IMR-90 (cell line): Measurements from ENCODE around the gene FAM234B. TPM values are rescaled to one million over a fixed set of nuclear protein-coding genes. Genes with fewer than 3 reads are reported as not detected.

Experiments used
- ATAC-seq: fragments of 200-7000 bp; cut with Tn5 transposase; 2 replicates; pipeline ENCODE4 v1.9.1; 2020; ENCODE audit warnings: low read depth, mild to moderate bottlenecking, moderate library complexity
- BruUV-seq: library from RNA; stranded (reverse); fragments of 400-500 nt; replicated peaks from 2 replicates; lab custom pipeline; 2021; lab: Mats Ljungman, UMichigan
- CTCF ChIA-PET: fragments of 300-600 bp; formaldehyde crosslinking; extraction: SDS; loops from one replicate; lab custom pipeline; 2021; ENCODE audit warnings: antibody characterized with exemption; lab: Yijun Ruan, JAX
- POLR2A ChIA-PET: fragments of 300-600 bp; sonication (Branson Sonifier 250); formaldehyde crosslinking; loops from one replicate; lab custom pipeline; 2022; ENCODE audit warnings: antibody characterized with exemption; ENCODE audit not compliant: unreplicated experiment; lab: Charles Lee
- DNase-seq: peaks from one replicate; pipeline ENCODE4 v3.0.0; 2013
- H2AFZ ChIP-seq: replicated peaks from 2 replicates; pipeline ENCODE3; 2013; ENCODE audit warnings: low read length, mild to moderate bottlenecking; ENCODE audit not compliant: poor library complexity
- H2AK5ac ChIP-seq: 2 replicates; pipeline ENCODE4 v1.6.1; 2013; ENCODE audit warnings: low read depth, low read length, inconsistent platforms
- H2AK9ac ChIP-seq: replicated peaks from 2 replicates; pipeline ENCODE3; 2013; ENCODE audit warnings: mild to moderate bottlenecking, low read depth, low read length, moderate library complexity; ENCODE audit not compliant: poor library complexity
- H2BK120ac ChIP-seq: 2 replicates; pipeline ENCODE4 v1.6.1; 2013; ENCODE audit warnings: low read depth, low read length, inconsistent platforms
- H2BK15ac ChIP-seq: 3 replicates; pipeline ENCODE4 v1.6.1; 2013; ENCODE audit warnings: low read depth, low read length, inconsistent platforms
- H2BK20ac ChIP-seq: 2 replicates; pipeline ENCODE4 v1.6.1; 2013; ENCODE audit warnings: low read depth, mild to moderate bottlenecking, inconsistent platforms, low read length, moderate library complexity
- H2BK5ac ChIP-seq: 2 replicates; pipeline ENCODE4 v1.6.1; 2013; ENCODE audit warnings: mild to moderate bottlenecking, low read depth, low read length, inconsistent platforms; ENCODE audit not compliant: poor library complexity, severe bottlenecking
- H3K14ac ChIP-seq: replicated peaks from 2 replicates; pipeline ENCODE4 v1.6.1; 2013; ENCODE audit warnings: low read depth, low read length, inconsistent platforms
- H3K18ac ChIP-seq: 2 replicates; pipeline ENCODE4 v1.6.1; 2013; ENCODE audit warnings: low read depth, low read length, control low read depth
- H3K23ac ChIP-seq: 2 replicates; pipeline ENCODE4 v1.6.1; 2013; ENCODE audit warnings: low read depth, low read length, inconsistent platforms
- H3K27ac ChIP-seq: 2 replicates; pipeline ENCODE4 v1.5.1; 2013; ENCODE audit warnings: mild to moderate bottlenecking, control low read depth, low read length; ENCODE audit not compliant: insufficient read depth
- H3K27me3 ChIP-seq: 2 replicates; pipeline ENCODE4 v1.6.1; 2013; ENCODE audit warnings: low read length; ENCODE audit not compliant: control insufficient read depth, insufficient read depth
- H3K36me3 ChIP-seq: 2 replicates; pipeline ENCODE4 v1.6.1; 2013; ENCODE audit warnings: low read length, mixed read lengths; ENCODE audit not compliant: control insufficient read depth, insufficient read depth
- H3K4ac ChIP-seq: 2 replicates; pipeline ENCODE4 v1.6.1; 2013; ENCODE audit warnings: low read depth, low read length, inconsistent platforms
- H3K4me1 ChIP-seq: 2 replicates; pipeline ENCODE4 v1.6.1; 2013; ENCODE audit warnings: low read length, mixed read lengths; ENCODE audit not compliant: control insufficient read depth, insufficient read depth
- H3K4me2 ChIP-seq: 2 replicates; pipeline ENCODE4 v1.6.1; 2013; ENCODE audit warnings: low read depth, mild to moderate bottlenecking, control low read depth, low read length, moderate library complexity
- H3K4me3 ChIP-seq: 2 replicates; pipeline ENCODE4 v1.5.1; 2013; ENCODE audit warnings: low read depth, mild to moderate bottlenecking, control low read depth, low read length, moderate library complexity; ENCODE audit not compliant: insufficient read depth
- H3K56ac ChIP-seq: 2 replicates; pipeline ENCODE4 v1.6.1; 2013; ENCODE audit warnings: low read length, inconsistent platforms; ENCODE audit not compliant: insufficient read depth; ENCODE audit errors: extremely low read depth
- H3K79me1 ChIP-seq, 2 experiments: 2 replicates each; pipeline ENCODE4 v1.6.1; 2013; ENCODE audit warnings: low read length in 2 of 2, inconsistent platforms in 1 of 2, low read depth in 1 of 2
- H3K9ac ChIP-seq: 2 replicates; pipeline ENCODE4 v1.6.1; 2013; ENCODE audit warnings: low read depth, low read length, control low read depth
- H3K9me1 ChIP-seq: 2 replicates; pipeline ENCODE4 v1.6.1; 2013; ENCODE audit warnings: low read length, inconsistent platforms; ENCODE audit not compliant: insufficient read depth
- H3K9me3 ChIP-seq: 2 replicates; pipeline ENCODE4 v1.6.1; 2013; ENCODE audit warnings: low read length; ENCODE audit not compliant: control insufficient read depth, insufficient read depth
- H4K20me1 ChIP-seq: 2 replicates; pipeline ENCODE4 v1.6.1; 2013; ENCODE audit warnings: low read length, inconsistent platforms; ENCODE audit not compliant: insufficient read depth
- H4K5ac ChIP-seq: 2 replicates; pipeline ENCODE4 v1.6.1; 2013; ENCODE audit warnings: mild to moderate bottlenecking, low read depth, low read length, control low read depth
- H4K8ac ChIP-seq, 2 experiments: 2 replicates each; pipeline ENCODE4 v1.6.1; 2013; ENCODE audit warnings: low read depth in 2 of 2, low read length in 2 of 2, control low read depth in 1 of 2, inconsistent platforms in 1 of 2
- H4K91ac ChIP-seq: 2 replicates; pipeline ENCODE4 v1.6.1; 2013; ENCODE audit warnings: low read depth, low read length, inconsistent platforms; ENCODE audit not compliant: insufficient read depth
- BHLHE40 ChIP-seq: fragments of 150-350 bp; IDR thresholded peaks from 2 replicates; pipeline ENCODE4 v1.6.1; 2016; ENCODE audit warnings: mild to moderate bottlenecking, low read depth, low read length
- CHD1 ChIP-seq: IDR thresholded peaks from 2 replicates; pipeline ENCODE4 v1.6.1; 2012; ENCODE audit warnings: low read depth, low read length, improper control_type of control experiment
- FOS ChIP-seq: fragments of 150-350 bp; IDR thresholded peaks from 2 replicates; pipeline ENCODE4 v1.6.1; 2016; ENCODE audit warnings: low read depth, low read length
- MAFK ChIP-seq: IDR thresholded peaks from 2 replicates; pipeline ENCODE4 v1.6.1; 2012; ENCODE audit warnings: low read depth, low read length, improper control_type of control experiment
- MAZ ChIP-seq: IDR thresholded peaks from 2 replicates; pipeline ENCODE4 v1.6.1; 2012; ENCODE audit warnings: low read depth, mild to moderate bottlenecking, low read length, improper control_type of control experiment, moderate library complexity, borderline replicate concordance
- MXI1 ChIP-seq: IDR thresholded peaks from 2 replicates; pipeline ENCODE4 v1.6.1; 2012; ENCODE audit warnings: low read depth, mild to moderate bottlenecking, low read length, moderate library complexity, borderline replicate concordance
- NFE2L2 ChIP-seq: fragments of 150-350 bp; IDR thresholded peaks from 2 replicates; pipeline ENCODE4 v1.6.1; 2016; ENCODE audit warnings: low read depth, mild to moderate bottlenecking, low read length
- RCOR1 ChIP-seq: IDR thresholded peaks from 2 replicates; pipeline ENCODE4 v1.6.1; 2012; ENCODE audit warnings: mild to moderate bottlenecking, low read length, improper control_type of control experiment; ENCODE audit not compliant: insufficient replicate concordance
- RFX5 ChIP-seq: IDR thresholded peaks from 2 replicates; pipeline ENCODE4 v1.8.0; 2012; ENCODE audit warnings: low read depth, mild to moderate bottlenecking, low read length, moderate library complexity
- WGBS, 2 experiments: methylation state at CpG; one replicate each; pipeline versions ENCODE4 v1.1.5 to v1.1.7; 2013; ENCODE audit warnings: missing lambda C conversion rate in 2 of 2; ENCODE audit not compliant: insufficient read length in 1 of 2; ENCODE audit errors: extremely low coverage in 2 of 2; 5-methylcytosine and 5-hydroxymethylcytosine counted together
- dilution Hi-C: fragments of 300-500 bp; cut with HindIII; formaldehyde crosslinking; loops from one replicate; pipeline ENCODE4 v1.14.3; 2018; ENCODE audit warnings: low sequenced_read_pairs; ENCODE audit not compliant: unreplicated experiment
- in situ Hi-C: fragments of 300-500 bp; cut with MboI; formaldehyde crosslinking; loops from 3 replicates; pipeline ENCODE4 v1.14.3; 2019; ENCODE audit warnings: low sequenced_read_pairs, inconsistent platforms, mixed read lengths
- intact Hi-C: fragments of 100-400 bp; cut with micrococcal nuclease; formaldehyde crosslinking; loops from 2 replicates; pipeline ENCODE4 v1.10.0; 2022
- polyA plus RNA-seq, 3 experiments: library from polyadenylated mRNA; depleted of rRNA; stranded (reverse); fragments of >200 nt; gene quantifications; 2 replicates each; pipeline ENCODE4 v1.2.3, GENCODE V29; 2012; ENCODE audit warnings: low replicate concordance in 1 of 3
- total RNA-seq: library from RNA; depleted of rRNA; stranded (reverse); fragments of >200 nt; gene quantifications from 2 replicates; pipeline ENCODE4 v1.2.3, GENCODE V29; 2012
- TF ChIP-seq, protein P1 (sequence below): conservative IDR thresholded peaks from 2 replicates; pipeline ENCODE4 v1.5.1; 2012; ENCODE audit warnings: mild to moderate bottlenecking, low read depth, low read length, improper control_type of control experiment
- TF ChIP-seq, protein P2 (sequence below): fragments of 150-350 bp; IDR thresholded peaks from 2 replicates; pipeline ENCODE4 v1.6.1; 2016; ENCODE audit warnings: low read depth, mild to moderate bottlenecking, low read length, moderate library complexity, borderline replicate concordance

The FAM234B gene
- total and polyA plus RNA-seq, 2 of the 4 experiments (the other 2 are of a cell fraction): 3.6 to 8.6 TPM

DNA sequence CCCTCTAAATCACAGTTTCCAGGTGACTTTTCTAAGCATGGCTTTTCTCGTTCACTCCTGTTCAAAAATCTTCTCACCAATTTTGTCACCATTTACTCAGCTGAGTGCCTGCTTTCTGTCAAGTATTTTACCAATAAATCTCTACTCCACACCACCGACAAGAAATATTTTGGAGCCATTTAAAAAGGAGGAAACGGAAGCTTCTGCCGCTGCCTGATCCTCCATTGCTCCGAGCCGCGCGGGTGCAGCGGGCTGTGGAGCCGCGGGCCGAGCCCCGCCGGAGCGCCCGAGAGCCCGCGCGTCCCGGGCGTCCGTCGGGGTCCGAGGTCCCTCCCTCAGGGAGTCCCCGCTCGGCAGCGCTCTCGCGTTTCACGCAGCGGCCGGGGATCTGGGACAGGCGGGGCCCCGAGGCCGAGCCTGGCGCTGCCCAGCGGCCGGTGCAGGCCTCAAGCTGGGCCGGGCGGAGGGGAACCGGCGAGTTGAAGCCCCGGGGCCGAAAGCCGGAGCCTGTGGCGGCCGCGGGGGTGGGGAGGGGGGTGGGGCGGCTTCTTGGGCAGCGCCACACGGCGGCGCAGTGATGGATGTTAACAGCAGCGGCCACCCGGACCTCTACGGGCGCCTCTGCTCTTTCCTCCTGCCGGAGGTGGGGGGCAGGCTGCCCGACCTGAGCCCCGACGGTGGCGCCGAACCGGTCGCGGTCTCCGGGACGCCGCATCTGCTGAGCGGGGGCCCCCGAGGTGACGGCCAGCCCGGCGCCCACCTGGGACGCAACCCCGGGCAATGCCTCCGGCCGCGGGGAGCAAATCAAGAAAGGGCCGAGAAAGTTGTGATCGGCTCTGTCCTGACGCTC, 43.0 kb upstream of the FAM234B start (continued):
- TF ChIP-seq NFE2L2 (no peak), RCOR1 (no peak), RFX5 (no peak)

DNA sequence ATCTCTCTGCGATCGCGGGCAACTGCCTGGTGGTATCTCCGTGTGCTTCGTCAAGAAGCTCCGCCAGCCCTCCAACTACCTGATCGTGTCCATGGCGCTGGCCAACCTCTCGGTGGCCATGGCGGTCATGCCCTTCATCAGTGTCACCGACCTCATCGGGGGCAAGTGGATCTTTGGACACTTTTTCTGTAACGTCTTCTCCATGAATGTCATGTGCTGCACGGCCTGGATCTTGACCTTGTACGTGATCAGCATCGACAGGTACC, 42.5 kb upstream of the FAM234B start:
- H4K20me1 ChIP-seq: peaks cover 16% of the 10 kb centered on the region
- peak overlapping the region; percentile 66 for H2AK9ac ChIP-seq
- H4K5ac ChIP-seq: peak overlapping the region; percentile 93
- H3K36me3 ChIP-seq: no peaks in the 10 kb centered on the region
- peak overlapping the region; percentile 78; the same call in 1 of the 2 replicates for H2BK20ac ChIP-seq
- peaks cover 22% of the 10 kb centered on the region for H3K9me1 ChIP-seq
- H2BK120ac ChIP-seq: peak overlapping the region; percentile 87
- H2BK15ac ChIP-seq: peak overlapping the region; percentile 49; the same call in 2 of the 3 replicates
- TF ChIP-seq MAFK (no peak), FOS (no peak), MXI1 (no peak), BHLHE40 (no peak), MAZ (no peak), CHD1 (no peak), NFE2L2 (no peak)
- TF ChIP-seq, protein P1, sequence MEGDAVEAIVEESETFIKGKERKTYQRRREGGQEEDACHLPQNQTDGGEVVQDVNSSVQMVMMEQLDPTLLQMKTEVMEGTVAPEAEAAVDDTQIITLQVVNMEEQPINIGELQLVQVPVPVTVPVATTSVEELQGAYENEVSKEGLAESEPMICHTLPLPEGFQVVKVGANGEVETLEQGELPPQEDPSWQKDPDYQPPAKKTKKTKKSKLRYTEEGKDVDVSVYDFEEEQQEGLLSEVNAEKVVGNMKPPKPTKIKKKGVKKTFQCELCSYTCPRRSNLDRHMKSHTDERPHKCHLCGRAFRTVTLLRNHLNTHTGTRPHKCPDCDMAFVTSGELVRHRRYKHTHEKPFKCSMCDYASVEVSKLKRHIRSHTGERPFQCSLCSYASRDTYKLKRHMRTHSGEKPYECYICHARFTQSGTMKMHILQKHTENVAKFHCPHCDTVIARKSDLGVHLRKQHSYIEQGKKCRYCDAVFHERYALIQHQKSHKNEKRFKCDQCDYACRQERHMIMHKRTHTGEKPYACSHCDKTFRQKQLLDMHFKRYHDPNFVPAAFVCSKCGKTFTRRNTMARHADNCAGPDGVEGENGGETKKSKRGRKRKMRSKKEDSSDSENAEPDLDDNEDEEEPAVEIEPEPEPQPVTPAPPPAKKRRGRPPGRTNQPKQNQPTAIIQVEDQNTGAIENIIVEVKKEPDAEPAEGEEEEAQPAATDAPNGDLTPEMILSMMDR: no peak
- TF ChIP-seq, protein P2, sequence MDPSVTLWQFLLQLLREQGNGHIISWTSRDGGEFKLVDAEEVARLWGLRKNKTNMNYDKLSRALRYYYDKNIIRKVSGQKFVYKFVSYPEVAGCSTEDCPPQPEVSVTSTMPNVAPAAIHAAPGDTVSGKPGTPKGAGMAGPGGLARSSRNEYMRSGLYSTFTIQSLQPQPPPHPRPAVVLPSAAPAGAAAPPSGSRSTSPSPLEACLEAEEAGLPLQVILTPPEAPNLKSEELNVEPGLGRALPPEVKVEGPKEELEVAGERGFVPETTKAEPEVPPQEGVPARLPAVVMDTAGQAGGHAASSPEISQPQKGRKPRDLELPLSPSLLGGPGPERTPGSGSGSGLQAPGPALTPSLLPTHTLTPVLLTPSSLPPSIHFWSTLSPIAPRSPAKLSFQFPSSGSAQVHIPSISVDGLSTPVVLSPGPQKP: no peak
- H2AK5ac ChIP-seq: peak overlapping the region; percentile 92
- no TSS peak for BruUV-seq
- peak overlapping the region; percentile 91 for H3K23ac ChIP-seq
- intact Hi-C loops (loop anchor here (2.0 to 5.0 kb wide), 2 partner anchors 97 to 211 kb away; no protein-coding TSS in a partner anchor), in situ Hi-C loops (loop anchor here (10.0 kb wide), 1 partner anchor 223 kb away; no protein-coding TSS in a partner anchor), dilution Hi-C loops (no loop called here)
- peak overlapping the region; percentile 87 for H3K14ac ChIP-seq
- peaks cover 34 to 56% of the 10 kb centered on the region in 2 experiments for H3K79me1 ChIP-seq
- H2AFZ ChIP-seq: peak overlapping the region; percentile 94
- H3K18ac ChIP-seq: peak overlapping the region; percentile 29
- peak overlapping the region; percentile 94 for H4K91ac ChIP-seq
- H2BK5ac ChIP-seq: peak overlapping the region; percentile 72
- peaks cover 20% of the 10 kb centered on the region for H3K4me1 ChIP-seq
- ATAC-seq (no peak), DNase-seq (no peak)
- H3K4me3 ChIP-seq: peak overlapping the region; percentile 53
- no peaks in the 10 kb centered on the region for H3K27me3 ChIP-seq
- ChIA-PET CTCF (no interaction called here), POLR2A (no interaction called here)
- H3K27ac ChIP-seq: peak overlapping the region; percentile 76
- peak overlapping the region; percentile 87 for H3K4me2 ChIP-seq
- WGBS, 2 experiments: 48% methylated on average over 15 of the region's 16 CpGs; no CpG with 5 or more reads in 1 of the 2 experiments
- H3K4ac ChIP-seq: peak overlapping the region; percentile 83
- no peak overlapping the region for H3K56ac ChIP-seq
- H3K9ac ChIP-seq: peak overlapping the region; percentile 72
- H4K8ac ChIP-seq: peak overlapping the region; percentile 79 to 92; a peak in 3 of 4 replicates
- no peaks in the 10 kb centered on the region for H3K9me3 ChIP-seq
